Small intestine (tissue), 7 donors: ENCODE results near the gene LHFPL2. TPM values are rescaled to one million over a fixed set of nuclear protein-coding genes. Genes with fewer than 3 reads are reported as not detected.

ENCODE experiments used
- DNase-seq, 2 donors: peaks; one replicate each; pipeline versions ENCODE4 v3.0.0 to v3.0.0-alpha.2; 2013
- FAIRE-seq: peaks from 2 replicates; lab custom pipeline; 2012; peaks lifted over from hg19 to GRCh38; lab: Jason Lieb, UNC
- H3K27ac ChIP-seq, 3 donors: one replicate each; pipeline ENCODE4 v1.5.1; 2013; ENCODE audit warnings: low read length in 2 of 3, mild to moderate bottlenecking in 2 of 3, control low read depth in 1 of 3, inconsistent platforms in 1 of 3, low read depth in 1 of 3, moderate library complexity in 1 of 3
- H3K27me3 ChIP-seq, 3 donors: one replicate each; pipeline ENCODE4 v1.6.1; 2013; ENCODE audit warnings: low read length in 3 of 3, inconsistent platforms in 1 of 3; ENCODE audit not compliant: control insufficient read depth in 3 of 3, insufficient read depth in 3 of 3
- H3K36me3 ChIP-seq, 3 donors: one replicate each; pipeline ENCODE4 v1.6.1; 2013; ENCODE audit warnings: low read length in 3 of 3, inconsistent platforms in 1 of 3, low read depth in 1 of 3, mild to moderate bottlenecking in 1 of 3, moderate library complexity in 1 of 3; ENCODE audit not compliant: control insufficient read depth in 3 of 3, insufficient read depth in 2 of 3
- H3K4me1 ChIP-seq, 3 donors: one replicate each; pipeline ENCODE4 v1.6.1; 2013; ENCODE audit warnings: low read length in 2 of 3, inconsistent platforms in 1 of 3, low read depth in 1 of 3, mild to moderate bottlenecking in 1 of 3, moderate library complexity in 1 of 3; ENCODE audit not compliant: control insufficient read depth in 3 of 3, insufficient read depth in 2 of 3
- H3K4me3 ChIP-seq, 3 donors: one replicate each; pipeline ENCODE4 v1.5.1; 2013; ENCODE audit warnings: low read length in 3 of 3, control low read depth in 1 of 3, inconsistent platforms in 1 of 3, low read depth in 1 of 3, mild to moderate bottlenecking in 1 of 3, moderate library complexity in 1 of 3
- H3K9me3 ChIP-seq, 2 donors: one replicate each; pipeline ENCODE4 v1.6.1; 2013; ENCODE audit warnings: low read depth in 1 of 2, low read length in 1 of 2; ENCODE audit not compliant: control insufficient read depth in 2 of 2, insufficient read depth in 1 of 2
- WGBS, 3 donors: extraction: QIAGEN DNeasy Blood & Tissue Kit; methylation state at CpG; one replicate each; pipeline ENCODE4 v1.1.7; 2013; 5-methylcytosine and 5-hydroxymethylcytosine counted together
- polyA plus RNA-seq, 4 donors: library from polyadenylated mRNA; stranded (reverse) in 3 of 4; unstranded in 1 of 4; fragments of 200-250 nt in 3 of 4; fragments of 120-200 nt in 1 of 4; gene quantifications; one replicate each; pipeline versions ENCODE4 v1.2.1 to v1.2.3, GENCODE V29; 2013
- donor health status: healthy with polysubstance abuse.
- donor health status: control.
- donor health status: control.
- donor health status: Bipolar disorder and iron deficiency.
- donor health status: healthy.

Gene LHFPL2
- polyA plus RNA-seq, 4 donors, result 8.9 to 38.3 (median 13.0) TPM

DNA sequence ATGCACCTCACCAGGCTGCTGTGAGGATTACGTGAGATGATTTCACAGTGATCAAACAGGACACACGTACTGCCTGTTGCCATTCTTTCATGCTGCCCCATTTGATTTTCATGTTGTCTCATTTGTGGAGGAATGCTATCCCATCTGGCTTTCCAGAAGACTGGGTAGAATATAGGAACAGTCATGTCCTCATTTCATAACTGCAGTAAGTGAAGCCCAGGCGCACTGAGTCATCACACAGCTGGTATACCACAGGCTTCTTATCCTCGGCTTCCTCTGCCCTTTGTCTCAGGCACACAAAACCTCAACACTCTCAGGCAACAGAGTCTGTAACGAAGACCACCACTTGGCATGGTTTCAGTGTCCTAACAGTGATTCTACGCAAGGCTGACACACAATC is 62.3 kb downstream of the LHFPL2 start:
- Histone ChIP-seq H3K4me3 (no peak overlapping the region), H3K9me3 (peaks cover 0 to 11% of the 10 kb centered on the region in 2 donors), H3K4me1 (no peaks in the 10 kb centered on the region), H3K27ac (peak overlapping the region in 1 of 3 donors; percentile 11), H3K27me3 (no peaks in the 10 kb centered on the region), H3K36me3 (peaks cover 0 to 14% (median 3%) of the 10 kb centered on the region in 3 donors)
- DNase-seq (no peak), FAIRE-seq (no peak)
- whole genome bisulfite sequencing, 3 donors, result 81 to 87% (median 85%) methylated on average over 6 of the region's 6 CpGs

DNA sequence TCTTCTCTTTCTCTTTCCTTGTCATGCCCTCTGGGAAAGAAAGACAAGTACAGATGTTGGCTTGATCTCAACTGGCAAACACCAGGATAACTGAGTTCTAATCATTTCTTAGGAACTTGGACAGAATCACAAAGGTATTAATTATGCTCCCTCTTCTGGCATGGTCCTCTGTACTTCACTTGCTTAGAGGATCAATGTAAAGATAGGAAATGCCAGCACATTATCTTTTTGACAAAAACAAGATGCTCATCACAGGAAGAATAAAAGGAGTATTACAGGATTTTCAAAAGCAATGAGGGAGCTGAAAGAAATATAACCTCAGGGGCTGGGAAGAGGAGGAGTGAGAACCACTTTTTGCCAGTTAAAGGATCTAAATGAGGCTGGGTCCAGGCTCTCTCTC is 70.6 kb downstream of the LHFPL2 start:
- FAIRE-seq (no peak), DNase-seq (no peak)
- Histone ChIP-seq H3K4me3 (no peak overlapping the region), H3K9me3 (no peaks in the 10 kb centered on the region), H3K4me1 (peaks cover 0 to 11% (median 5%) of the 10 kb centered on the region in 3 donors), H3K27ac (no peak overlapping the region), H3K27me3 (no peaks in the 10 kb centered on the region), H3K36me3 (peaks cover 0 to 5% (median 0%) of the 10 kb centered on the region in 3 donors)

- H3K4me3 ChIP-seq, result no peak overlapping the region
- DNase-seq (no peak), FAIRE-seq (no peak)
- no peaks in the 10 kb centered on the region for H3K9me3 ChIP-seq
- peaks cover 0 to 11% (median 5%) of the 10 kb centered on the region in 3 donors for H3K4me1 ChIP-seq
- peaks cover 0 to 5% (median 0%) of the 10 kb centered on the region in 3 donors for H3K36me3 ChIP-seq
- no peak overlapping the region for H3K27ac ChIP-seq
- no peaks in the 10 kb centered on the region for H3K27me3 ChIP-seq
- 71 to 90% (median 87%) methylated on average over 8 of the region's 8 CpGs for WGBS, 3 donors
Measured at GRCh38 chr5:78577071-78577807, 71.3 kb downstream of the LHFPL2 start.

- H3K36me3 ChIP-seq, result peaks cover 0 to 5% (median 0%) of the 10 kb centered on the region in 3 donors
- no peaks in the 10 kb centered on the region for H3K9me3 ChIP-seq
- no peak overlapping the region for H3K27ac ChIP-seq
- 86 to 92% (median 88%) methylated on average over 3 of the region's 3 CpGs for WGBS, 3 donors
- H3K27me3 ChIP-seq, result no peaks in the 10 kb centered on the region
- H3K4me3 ChIP-seq, result no peak overlapping the region
- H3K4me1 ChIP-seq, result peaks cover 0 to 11% (median 5%) of the 10 kb centered on the region in 3 donors
- FAIRE-seq (no peak), DNase-seq (no peak)
Measured at GRCh38 chr5:78576376-78576775, 72.2 kb downstream of the LHFPL2 start.

DNA sequence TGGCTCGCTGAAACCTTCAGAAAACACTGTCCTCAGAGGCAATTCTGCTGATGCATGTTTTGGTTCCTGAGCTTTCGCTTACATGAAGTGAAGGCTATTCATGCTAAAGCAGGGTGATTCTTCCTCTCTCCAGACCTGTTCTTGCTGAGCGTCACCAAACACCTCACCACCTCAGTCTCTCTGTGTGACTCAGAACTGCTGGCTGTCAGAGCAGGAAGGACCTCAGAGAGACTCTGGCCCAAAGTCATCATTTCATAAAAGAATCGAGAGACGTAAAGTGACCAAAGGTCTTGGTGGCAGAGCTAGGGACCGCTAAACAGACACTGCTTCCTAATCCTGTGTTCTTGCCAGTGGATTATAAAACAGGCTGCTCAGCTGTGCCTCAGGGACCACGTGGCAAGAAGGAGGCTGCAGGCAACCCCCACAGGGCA is 73.8 kb downstream of the LHFPL2 start:
- Histone ChIP-seq H3K9me3 (no peaks in the 10 kb centered on the region), H3K27ac (peak overlapping the region in 2 of 3 donors; percentile 1 to 25), H3K4me3 (no peak overlapping the region), H3K27me3 (no peaks in the 10 kb centered on the region), H3K36me3 (peaks cover 0 to 5% (median 0%) of the 10 kb centered on the region in 3 donors), H3K4me1 (peaks cover 0 to 15% (median 7%) of the 10 kb centered on the region in 3 donors)
- DNase-seq (peak; percentile 37 to 51), FAIRE-seq (no peak)
- WGBS, 3 donors, result 64 to 71% (median 65%) methylated on average over 7 of the region's 7 CpGs

- FAIRE-seq (no peak), DNase-seq (peak; percentile 36 to 59)
- Histone ChIP-seq H3K4me3 (no peak overlapping the region), H3K9me3 (no peaks in the 10 kb centered on the region), H3K4me1 (peaks cover 0 to 15% (median 9%) of the 10 kb centered on the region in 3 donors), H3K36me3 (peaks cover 0 to 5% (median 0%) of the 10 kb centered on the region in 3 donors), H3K27ac (peak overlapping the region; percentile 25 to 42 (median 30)), H3K27me3 (no peaks in the 10 kb centered on the region)
- 55 to 62% (median 56%) methylated on average over 4 of the region's 4 CpGs for WGBS, 3 donors
Measured at GRCh38 chr5:78574131-78574673, 74.4 kb downstream of the LHFPL2 start.

- Histone ChIP-seq H3K4me3 (no peak overlapping the region), H3K27me3 (no peaks in the 10 kb centered on the region), H3K36me3 (peaks cover 0 to 5% (median 0%) of the 10 kb centered on the region in 3 donors), H3K4me1 (peaks cover 0 to 15% (median 9%) of the 10 kb centered on the region in 3 donors), H3K27ac (no peak overlapping the region), H3K9me3 (no peaks in the 10 kb centered on the region)
- no peak for DNase-seq
- WGBS, 3 donors, result 76 to 84% (median 78%) methylated on average over 2 of the region's 2 CpGs
- no peak for FAIRE-seq
Measured at GRCh38 chr5:78573318-78573717, 75.3 kb downstream of the LHFPL2 start.

GRCh38 chr5:78570646-78571045 is 77.9 kb downstream of the LHFPL2 start:
- no peak overlapping the region for H3K4me3 ChIP-seq
- no peak for DNase-seq

More at GRCh38 chr5:78570646-78571045, 77.9 kb downstream of the LHFPL2 start:
- Histone ChIP-seq H3K36me3 (peaks cover 0 to 5% (median 0%) of the 10 kb centered on the region in 3 donors), H3K27ac (no peak overlapping the region), H3K27me3 (no peaks in the 10 kb centered on the region), H3K9me3 (no peaks in the 10 kb centered on the region), H3K4me1 (peaks cover 0 to 15% (median 9%) of the 10 kb centered on the region in 3 donors)
- FAIRE-seq, result no peak
- WGBS, 3 donors, result 95 to 96% (median 95%) methylated on average over 5 of the region's 5 CpGs
